ENCODE results near the gene GOLGA2. TPM values are rescaled to one million over a fixed set of nuclear protein-coding genes. Genes with fewer than 3 reads are reported as not detected.

GOLGA2 gene
- total RNA-seq, 6 experiments from 2014 or later = 25.0 to 53.0 (median 35.5) TPM

DNA sequence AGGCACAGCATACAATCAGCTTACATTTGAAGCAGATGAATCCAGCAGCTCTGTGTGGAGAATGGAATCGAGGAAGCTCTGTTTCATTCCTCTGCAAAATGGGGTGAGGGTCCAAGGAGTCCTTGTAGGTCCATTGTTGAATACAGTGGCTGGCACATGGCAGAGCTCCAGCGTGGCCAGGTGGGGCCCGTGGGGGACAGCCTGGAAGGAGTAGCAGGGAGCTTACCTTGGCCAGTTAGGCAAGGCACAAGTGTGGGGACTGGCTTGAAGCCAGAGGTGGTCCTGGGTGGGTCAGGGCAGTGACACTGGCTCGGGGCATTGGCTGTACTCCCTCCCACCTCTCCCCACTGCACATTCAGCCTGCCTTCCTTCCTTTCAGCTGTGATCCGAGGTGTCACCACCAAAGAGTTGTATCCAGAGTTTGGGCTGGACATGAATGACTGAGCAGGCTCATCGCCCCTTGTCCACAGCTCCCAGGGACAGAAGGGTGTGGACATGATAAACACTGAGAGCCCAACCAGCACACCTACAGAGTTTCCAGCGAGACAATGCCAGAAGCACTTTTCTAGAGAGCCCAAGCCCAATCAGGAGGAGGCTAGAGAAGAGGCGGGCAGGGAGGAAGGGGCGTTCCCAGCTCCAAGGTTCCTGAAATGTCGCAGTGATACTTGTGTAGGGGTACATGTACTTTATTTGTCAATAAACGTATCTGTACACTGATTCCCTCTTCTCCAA lies 12.6 kb upstream of the GOLGA2 start:
- no peak for TF ChIP-seq CTCF (IDR thresholded peaks at IDR 0.05)
- no peak overlapping the region for H3K4me3 ChIP-seq
- H3K4me1 ChIP-seq = no peaks in the 10 kb centered on the region
- no peaks in the 10 kb centered on the region for H3K27me3 ChIP-seq
- 74% methylated on average over 5 of the region's 11 CpGs for WGBS (ENCODE audit: insufficient coverage, low coverage, low lambda C conversion rate, missing lambda C conversion rate)
- no peak for DNase-seq
- H3K9me3 ChIP-seq = no peaks in the 10 kb centered on the region
- no peak for ATAC-seq
- no peak overlapping the region for H3K27ac ChIP-seq
- intact Hi-C loops (cut with DNase I) = no loop called here
- peaks cover 0 to 10% (median 0%) of the 10 kb centered on the region in 4 donors for H3K36me3 ChIP-seq

- ATAC-seq = peak in 2 of 4 donors; percentile 28 to 34
- no peak overlapping the region for H3K27ac ChIP-seq
Measured at GRCh38 chr9:128286440-128286839, 10.6 kb upstream of the GOLGA2 start.

DNA sequence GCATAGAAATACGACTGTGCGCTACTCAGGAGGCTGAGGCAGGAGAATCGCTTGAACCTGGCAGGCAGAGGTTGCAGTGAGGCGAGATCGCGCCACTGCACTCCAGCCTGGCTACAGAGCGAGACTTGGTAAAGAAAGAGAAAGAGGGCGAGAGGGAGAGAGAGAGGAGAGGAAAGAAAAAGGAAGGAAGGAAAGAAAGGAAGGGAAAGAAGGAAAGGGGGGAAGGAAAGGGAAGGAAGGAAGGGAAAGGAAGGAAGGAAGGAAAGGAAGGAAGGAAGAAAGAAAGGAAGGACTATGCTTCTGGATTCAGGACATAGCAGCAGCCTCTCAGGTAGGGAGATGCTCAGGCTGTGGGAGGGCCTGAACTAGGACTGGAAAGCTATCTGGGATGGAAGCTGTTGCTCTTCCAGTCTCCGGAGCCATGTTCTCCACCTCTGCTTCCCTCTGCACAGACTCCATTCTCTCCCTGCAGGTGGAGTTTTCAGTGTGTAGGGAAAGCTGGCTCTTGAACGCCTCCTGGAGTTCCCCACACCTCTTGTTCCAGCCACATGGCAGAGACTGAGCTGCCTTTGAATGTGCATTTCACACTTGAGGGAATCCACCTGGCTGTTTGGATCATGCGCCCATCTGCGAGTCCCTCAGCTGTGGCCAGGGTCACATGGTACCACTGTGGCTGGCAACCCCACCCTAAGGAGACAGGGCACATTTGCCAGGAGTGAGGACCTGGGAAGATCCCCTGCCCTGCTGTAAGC lies 9.4 kb upstream of the GOLGA2 start:
- no peak overlapping the region for H3K4me3 ChIP-seq
- H3K36me3 ChIP-seq = peaks cover 0 to 10% (median 0%) of the 10 kb centered on the region in 4 donors
- H3K27me3 ChIP-seq = no peaks in the 10 kb centered on the region
- TF ChIP-seq CTCF (IDR thresholded peaks at IDR 0.05) = no peak
- DNase-seq = no peak
- WGBS (ENCODE audit: insufficient coverage, low coverage, low lambda C conversion rate, missing lambda C conversion rate) = 89% methylated on average over 7 of the region's 12 CpGs
- no peaks in the 10 kb centered on the region for H3K9me3 ChIP-seq
- no peaks in the 10 kb centered on the region for H3K4me1 ChIP-seq
- intact Hi-C loops (cut with DNase I) = no loop called here
- no peak for ATAC-seq
- no peak overlapping the region for H3K27ac ChIP-seq

More at GRCh38 chr9:128286440-128286839, 10.6 kb upstream of the GOLGA2 start:
- H3K4me3 ChIP-seq = no peak overlapping the region
- no peaks in the 10 kb centered on the region for H3K27me3 ChIP-seq
- no peaks in the 10 kb centered on the region for H3K4me1 ChIP-seq
- no peak for TF ChIP-seq CTCF (IDR thresholded peaks at IDR 0.05)
- TF ChIP-seq POLR2A (IDR thresholded peaks at IDR 0.05) = no peak
- 68% methylated on average over 4 of the region's 6 CpGs for WGBS (ENCODE audit: insufficient coverage, low coverage, low lambda C conversion rate, missing lambda C conversion rate)
- H3K9me3 ChIP-seq = no peaks in the 10 kb centered on the region
- no peak for DNase-seq
- intact Hi-C loops (cut with DNase I) = no loop called here
- H3K36me3 ChIP-seq = peaks cover 0 to 10% (median 0%) of the 10 kb centered on the region in 4 donors

DNA sequence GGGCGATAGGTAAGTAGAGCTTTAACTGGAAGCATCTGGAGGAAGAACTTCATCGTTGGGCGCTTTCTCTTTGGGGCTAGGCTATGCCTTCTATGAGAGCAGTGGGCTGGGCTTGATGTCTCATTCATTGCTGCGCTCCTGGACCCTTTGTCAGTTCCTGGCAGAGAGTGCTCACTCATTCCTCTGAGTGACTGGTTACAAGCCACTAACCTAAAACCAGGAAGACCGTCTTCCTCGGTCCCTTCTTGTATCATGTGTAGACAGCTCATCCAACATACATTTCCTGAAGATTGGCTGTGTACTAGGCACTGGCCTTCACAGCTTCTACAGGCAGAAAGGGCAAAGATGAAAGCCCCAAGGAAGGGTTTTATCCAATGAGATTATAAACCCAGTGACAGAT lies 6.7 kb upstream of the GOLGA2 start:
- H3K9me3 ChIP-seq = no peaks in the 10 kb centered on the region
- no peak overlapping the region for H3K4me3 ChIP-seq
- DNase-seq (no peak), ATAC-seq (no peak)
- H3K4me1 ChIP-seq = peaks cover 0 to 1% (median under 1%) of the 10 kb centered on the region in 4 donors
- H3K27ac ChIP-seq = no peak overlapping the region
- intact Hi-C loops (cut with DNase I) = no loop called here
- no CpG with 5 or more reads among the region's 6 CpGs for WGBS (ENCODE audit: insufficient coverage, low coverage, low lambda C conversion rate, missing lambda C conversion rate)
- H3K27me3 ChIP-seq = no peaks in the 10 kb centered on the region
- H3K36me3 ChIP-seq = peaks cover 0 to 10% (median 0%) of the 10 kb centered on the region in 4 donors
- no peak for TF ChIP-seq CTCF (IDR thresholded peaks at IDR 0.05)
- no peak for TF ChIP-seq POLR2A (IDR thresholded peaks at IDR 0.05)

All from right lobe of liver (tissue), 6 donors.